ENCODE data around the gene DBR1.

- no peak for TF ChIP-seq EZH2 (IDR thresholded peaks at IDR 0.05; ENCODE audit: insufficient read depth, poor library complexity, severe bottlenecking)
- no peak for TF ChIP-seq EZH2phosphoT487 (IDR thresholded peaks at IDR 0.05; ENCODE audit: insufficient read depth, low read depth)
Measured at GRCh38 chr3:138188013-138188730, 13.5 kb upstream of the DBR1 start.
